T-cell (primary cell): ENCODE results near the gene RIOK1. TPM values are rescaled to one million over a fixed set of nuclear protein-coding genes. Genes with fewer than 3 reads are reported as not detected.

Experiments used
- ATAC-seq, 4 experiments: fragments of 200-7000 bp in 3 of 4; fragments of 150-1000 bp in 1 of 4; cut with Tn5 transposase; replicated peaks in 1 of 4; 1 replicate in 3 of 4; 2 replicates in 1 of 4; pipeline ENCODE4 v1.10.0; 2021; ENCODE audit warnings: moderate library complexity in 3 of 4, mild to moderate bottlenecking in 2 of 4, moderate number of reproducible peaks in 1 of 4
- CTCF ChIA-PET, 2 donors: fragments of 300-600 bp; sonication (Branson Sonifier 250); formaldehyde crosslinking; loops; one replicate each; lab custom pipeline; 2022; ENCODE audit warnings: antibody characterized with exemption in 2 of 2; lab: Charles Lee
- POLR2A ChIA-PET, 2 donors: fragments of 300-600 bp; sonication (Branson Sonifier 250); formaldehyde crosslinking; loops; one replicate each; lab custom pipeline; 2022; ENCODE audit warnings: antibody characterized with exemption in 2 of 2; lab: Charles Lee
- DNase-seq, 35 experiments: peaks; one replicate each; pipeline versions ENCODE4 v3.0.0 to v3.0.0-alpha.2; 2013 to 2023
- H3K27ac ChIP-seq: one replicate; pipeline ENCODE4 v1.5.1; 2013; ENCODE audit warnings: low read length
- H3K27me3 ChIP-seq, 2 experiments: replicated peaks in 1 of 2; 1 replicate in 1 of 2; 2 replicates in 1 of 2; pipeline versions ENCODE4 v1.6.1 to v1.7.0; 2013; ENCODE audit warnings: low read length in 1 of 2, mixed read lengths in 1 of 2; ENCODE audit not compliant: control insufficient read depth in 2 of 2, insufficient read depth in 2 of 2; ENCODE audit errors: extremely low read depth in 1 of 2
- H3K36me3 ChIP-seq, 2 donors: 1 replicate in 1 of 2; 2 replicates in 1 of 2; pipeline versions ENCODE4 v1.6.1 to v1.7.0; 2013; ENCODE audit warnings: low read length in 1 of 2; ENCODE audit not compliant: control insufficient read depth in 2 of 2, insufficient read depth in 1 of 2; ENCODE audit errors: extremely low read depth in 1 of 2
- H3K4me1 ChIP-seq, 2 experiments: 1 replicate in 1 of 2; 2 replicates in 1 of 2; pipeline versions ENCODE4 v1.6.1 to v1.7.0; 2013; ENCODE audit warnings: low read length in 2 of 2, mixed read lengths in 1 of 2; ENCODE audit not compliant: insufficient read depth in 2 of 2, control insufficient read depth in 1 of 2; ENCODE audit errors: extremely low read depth in 1 of 2
- H3K4me3 ChIP-seq, 2 donors: 1 replicate in 1 of 2; 2 replicates in 1 of 2; pipeline versions ENCODE4 v1.5.1 to v1.7.0; 2013; ENCODE audit warnings: mild to moderate bottlenecking in 2 of 2, low read length in 1 of 2, moderate library complexity in 1 of 2; ENCODE audit not compliant: control insufficient read depth in 1 of 2; ENCODE audit errors: extremely low read depth in 1 of 2
- H3K9me3 ChIP-seq: 2 replicates; pipeline ENCODE4 v1.7.0; 2013
- H3K27ac Mint-ChIP-seq, 2 donors: one replicate each; pipeline ENCODE4 v1.8.0; 2020 to 2021; ENCODE audit warnings: mild to moderate bottlenecking in 2 of 2, mixed read lengths in 2 of 2
- H3K27me3 Mint-ChIP-seq, 2 donors: one replicate each; pipeline ENCODE4 v1.8.0; 2021 to 2022; ENCODE audit warnings: mixed read lengths in 2 of 2
- H3K36me3 Mint-ChIP-seq: one replicate; pipeline ENCODE4 v1.8.0; 2021; ENCODE audit warnings: mixed read lengths
- H3K4me1 Mint-ChIP-seq, 3 donors: one replicate each; pipeline ENCODE4 v1.8.0; 2020 to 2022; ENCODE audit warnings: mixed read lengths in 3 of 3, mild to moderate bottlenecking in 1 of 3
- H3K4me3 Mint-ChIP-seq, 3 donors: one replicate each; pipeline ENCODE4 v1.8.0; 2020 to 2022; ENCODE audit warnings: mild to moderate bottlenecking in 3 of 3, mixed read lengths in 3 of 3, moderate library complexity in 3 of 3
- H3K9me3 Mint-ChIP-seq, 3 donors: one replicate each; pipeline ENCODE4 v1.8.0; 2020 to 2022; ENCODE audit warnings: mixed read lengths in 3 of 3
- WGBS: methylation state at CpG from one replicate; pipeline ENCODE4 v1.1.5; 2013; ENCODE audit warnings: missing lambda C conversion rate; ENCODE audit not compliant: insufficient coverage; 5-methylcytosine and 5-hydroxymethylcytosine counted together
- total RNA-seq, 35 experiments: library from RNA in 6 of 35; stranded (reverse) in 6 of 35; fragments of 120-200 nt in 1 of 35; gene quantifications; one replicate each; pipeline versions ENCODE4 v1.2.1 to v1.2.4 and lab custom pipeline; 2013 to 2026

Gene RIOK1
- total RNA-seq, 5 donors from 2014 or later (not counting 1 experiment from before 2014, with no cell fraction given), result 27.4 to 42.9 (median 34.6) TPM

DNA sequence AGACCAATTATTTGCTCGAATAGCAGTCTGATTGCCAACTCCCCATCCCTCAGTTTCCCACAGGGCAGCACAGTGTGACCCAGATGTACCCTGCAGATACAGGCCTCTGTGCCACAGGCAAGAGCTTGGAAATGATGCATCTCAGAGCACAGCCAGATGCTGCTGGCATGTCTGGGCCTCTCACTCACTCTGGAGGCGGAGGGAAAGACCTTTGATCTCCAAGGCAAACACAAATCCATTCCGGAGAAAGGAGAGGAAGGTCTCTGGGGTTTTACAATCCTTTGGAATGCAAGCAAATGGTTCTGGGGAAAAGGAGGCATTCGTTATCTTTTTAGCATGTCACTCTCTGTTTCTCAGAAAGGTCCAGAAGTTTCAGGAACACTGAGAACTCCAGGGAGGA is 74.2 kb downstream of the RIOK1 start:
- no peaks in the 10 kb centered on the region for H3K9me3 ChIP-seq
- no peaks in the 10 kb centered on the region for H3K36me3 ChIP-seq
- 50% methylated on average over 1 of the region's 4 CpGs for WGBS
- H3K4me3 Mint-ChIP-seq, result no peak overlapping the region
- no peaks in the 10 kb centered on the region for H3K9me3 Mint-ChIP-seq
- DNase-seq, result no peak
- H3K27me3 Mint-ChIP-seq, result peaks cover 4 to 5% of the 10 kb centered on the region in 2 donors
- no peak overlapping the region for H3K27ac Mint-ChIP-seq
- no peak overlapping the region for H3K27ac ChIP-seq
- peaks cover 0 to 6% (median 1%) of the 10 kb centered on the region in 3 donors for H3K4me1 Mint-ChIP-seq
- no peaks in the 10 kb centered on the region for H3K4me1 ChIP-seq
- POLR2A ChIA-PET, result no interaction called here
- no peaks in the 10 kb centered on the region for H3K36me3 Mint-ChIP-seq
- peaks cover 0 to 9% of the 10 kb centered on the region in 2 experiments for H3K27me3 ChIP-seq
- no peak overlapping the region for H3K4me3 ChIP-seq
- CTCF ChIA-PET, result no interaction called here
- no peak for ATAC-seq

DNA sequence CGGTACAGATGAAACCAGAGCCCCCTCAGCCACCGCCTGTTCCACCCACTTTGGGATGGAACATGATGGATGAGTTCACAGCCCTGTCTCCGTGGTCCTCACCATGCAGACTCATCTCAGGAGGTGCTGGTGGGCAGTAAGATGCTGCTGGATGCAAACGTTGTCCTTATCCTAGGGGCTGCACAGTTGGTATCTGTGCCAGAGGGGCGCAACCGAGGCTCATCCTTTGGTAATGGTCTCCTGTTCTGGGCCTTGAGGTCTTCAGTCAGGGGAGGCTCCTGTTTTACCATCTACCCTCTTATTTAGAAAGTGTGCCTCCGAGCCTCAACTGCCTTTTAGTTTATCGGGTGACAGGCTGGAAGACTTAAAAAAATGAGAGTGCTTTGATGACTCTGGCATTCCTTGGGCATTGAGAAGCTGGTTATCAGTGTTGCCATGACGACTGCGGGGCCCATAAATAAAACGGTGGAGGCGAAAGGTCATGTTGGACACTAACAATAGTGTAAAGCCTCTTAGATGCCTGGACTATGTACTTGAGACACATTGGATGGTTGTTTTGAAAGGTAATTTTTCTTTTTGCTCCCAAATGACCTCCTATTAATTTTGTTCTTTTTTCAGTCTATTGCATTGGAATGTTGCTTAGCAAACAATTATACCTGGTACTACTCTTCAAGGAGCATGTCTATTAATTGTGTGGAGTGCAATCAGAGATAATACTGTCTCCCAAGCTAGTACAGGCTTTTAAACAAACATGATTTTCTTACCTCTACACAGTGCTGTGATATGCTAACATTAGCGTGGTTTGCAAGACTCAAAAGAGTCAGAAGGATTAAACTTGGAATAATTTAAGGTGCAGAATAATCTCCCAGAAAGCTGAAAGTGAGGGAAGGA is 77.6 kb downstream of the RIOK1 start:
- no peaks in the 10 kb centered on the region for H3K36me3 ChIP-seq
- 68% methylated on average over 9 of the region's 13 CpGs for WGBS
- ChIA-PET CTCF (no interaction called here), POLR2A (no interaction called here)
- H3K27ac ChIP-seq, result no peak overlapping the region
- ATAC-seq (no peak), DNase-seq (no peak)
- H3K4me1 ChIP-seq, result no peaks in the 10 kb centered on the region
- Mint-ChIP-seq H3K9me3 (peaks cover 0 to 3% (median 0%) of the 10 kb centered on the region in 3 donors), H3K36me3 (no peaks in the 10 kb centered on the region), H3K4me3 (no peak overlapping the region), H3K27me3 (peaks cover 4 to 8% of the 10 kb centered on the region in 2 donors), H3K4me1 (peaks cover 0 to 6% (median 1%) of the 10 kb centered on the region in 3 donors), H3K27ac (no peak overlapping the region)
- no peak overlapping the region for H3K4me3 ChIP-seq
- H3K27me3 ChIP-seq, result no peaks in the 10 kb centered on the region
- no peaks in the 10 kb centered on the region for H3K9me3 ChIP-seq

Other genes starting within 250 kb of the RIOK1 start
- gene SSR1, start 76.6 kb upstream of the RIOK1 start, total RNA-seq, result 100 to 1,000 TPM in 3 of 5 donors, 10 to 100 TPM in 2; 75.7 to 111 (median 100) TPM
- gene CAGE1, start 66 bp upstream of the RIOK1 start, total RNA-seq, result under 1 TPM in 4 of 5 donors, not detected in 1; 0.09 to 0.75 (median 0.31) TPM
- gene DSP, start 151.9 kb downstream of the RIOK1 start, total RNA-seq, result 1 to 10 TPM in 1 of 5 donors, under 1 TPM in 3, not detected in 1; 0.12 to 1.0 (median 0.80) TPM
- gene SNRNP48, start 200.4 kb downstream of the RIOK1 start, total RNA-seq, result 10 to 100 TPM; 13.6 to 20.0 (median 17.7) TPM